K562 (cell line): ENCODE data around the gene STIL. TPM values are rescaled to one million over a fixed set of nuclear protein-coding genes. Genes with fewer than 3 reads are reported as not detected.
A peak's percentile ranks its signal among the peaks of the same experiment; 100 is the strongest.

Experiments
- DMBX1 ChIP-seq: fragments of 250-450 bp; sonication (Bioruptor Pico); IDR thresholded peaks from 2 replicates; pipeline ENCODE4 v1.8.0; 2022; ENCODE audit warnings: inconsistent platforms, mild to moderate bottlenecking, moderate library complexity, borderline replicate concordance
- ETV5 ChIP-seq: sonication (generic); formaldehyde crosslinking; IDR thresholded peaks from 2 replicates; pipeline ENCODE4 v1.4.0; 2020; ENCODE audit warnings: low read depth, mild to moderate bottlenecking, missing genetic modification reagents
- KDM2B ChIP-seq: fragments of 250-450 bp; sonication (Bioruptor Pico); IDR thresholded peaks from 2 replicates; pipeline ENCODE4 v1.8.0; 2021; ENCODE audit warnings: mild to moderate bottlenecking, moderate library complexity
- MAFK ChIP-seq: IDR thresholded peaks from 2 replicates; pipeline ENCODE4 v1.6.1; 2011; ENCODE audit warnings: low read length, improper control_type of control experiment
- MIER1 ChIP-seq: fragments of 450-650 bp; IDR thresholded peaks from 2 replicates; pipeline ENCODE4 v1.6.1; 2016; ENCODE audit warnings: antibody characterized with exemption, mild to moderate bottlenecking, low read depth
- NCOA1 ChIP-seq: fragments of 450-650 bp; IDR thresholded peaks from 2 replicates; pipeline ENCODE4 v1.6.1; 2016; ENCODE audit warnings: low read depth
- PYGO2 ChIP-seq: fragments of 450-650 bp; IDR thresholded peaks from 2 replicates; pipeline ENCODE4 v1.6.1; 2016; ENCODE audit warnings: mild to moderate bottlenecking, missing genetic modification characterization, moderate library complexity, missing compliant biosample characterization
- RBM17 ChIP-seq: fragments of 200-400 bp; formaldehyde crosslinking; IDR thresholded peaks from 2 replicates; pipeline ENCODE4 v1.6.1; 2017; ENCODE audit warnings: low read depth, mild to moderate bottlenecking, low read length, borderline replicate concordance
- ZFPM2 ChIP-seq: fragments of 250-450 bp; sonication (Bioruptor Pico); IDR thresholded peaks from 2 replicates; pipeline ENCODE4 v1.5.1; 2022; ENCODE audit warnings: mild to moderate bottlenecking
- ZNF133 ChIP-seq: fragments of 250-450 bp; sonication (Bioruptor Pico); IDR thresholded peaks from 2 replicates; pipeline ENCODE4 v1.4.0; 2020; ENCODE audit warnings: mild to moderate bottlenecking
- ZNF644 ChIP-seq: fragments of 200-800 bp; sonication (Bioruptor generic); IDR thresholded peaks from 2 replicates; pipeline ENCODE4 v1.6.1; 2016; ENCODE audit warnings: low read depth, missing genetic modification characterization, missing compliant biosample characterization
- polyA plus RNA-seq, 8 experiments: library from polyadenylated mRNA; depleted of rRNA in 4 of 8; stranded (reverse) in 5 of 8; unstranded in 3 of 8; fragments of >200 nt; fragmentation: Nextera tagmentation in 2 of 8; fragmentation: Illumina TruSeq in 1 of 8; extraction: Ambion mirVana in 2 of 8; extraction: Trizol in 1 of 8; gene quantifications; 2 replicates each; pipeline versions ENCODE4 v1.2.1 to v1.2.3, GENCODE V29; 2011 to 2014; ENCODE audit warnings: inconsistent platforms in 1 of 8, missing spikeins in 1 of 8
- total RNA-seq, 7 experiments: library from RNA; depleted of rRNA in 6 of 7; stranded (reverse); fragments of >200 nt in 6 of 7; fragmentation: Illumina TruSeq in 2 of 7; extraction: Trizol in 2 of 7; gene quantifications; 2 replicates each; pipeline versions ENCODE4 v1.2.1 to v1.2.3, GENCODE V29; 2011 to 2021; ENCODE audit warnings: low replicate concordance in 1 of 7
- TF ChIP-seq, protein P1 (sequence below): fragments of 450-650 bp; formaldehyde crosslinking; IDR thresholded peaks from 2 replicates; pipeline ENCODE4 v1.4.0; 2020; ENCODE audit warnings: mild to moderate bottlenecking, moderate library complexity
- TF ChIP-seq, protein P2 (sequence below), 2 experiments: fragments of 450-650 bp; formaldehyde crosslinking in 1 of 2; IDR thresholded peaks; 2 replicates each; pipeline versions ENCODE4 v1.4.0 to v1.6.1; 2014 to 2020; ENCODE audit warnings: mild to moderate bottlenecking in 2 of 2, borderline replicate concordance in 1 of 2, low read depth in 1 of 2
- TF ChIP-seq, protein P3 (sequence below): fragments of 450-650 bp; IDR thresholded peaks from 2 replicates; pipeline ENCODE4 v1.6.1; 2016; ENCODE audit warnings: missing biosample characterization, missing genetic modification characterization
- TF ChIP-seq, protein P4 (sequence below): fragments of 250-450 bp; sonication (Bioruptor Pico); IDR thresholded peaks from 2 replicates; pipeline ENCODE4 v1.4.0; 2020; ENCODE audit warnings: mild to moderate bottlenecking, moderate library complexity

The STIL gene
- total and polyA plus RNA-seq, 9 of the 15 experiments (the other 6 are each of a cell fraction or from before 2014, with no cell fraction given) = 10.5 to 77.4 (median 39.6) TPM

DNA sequence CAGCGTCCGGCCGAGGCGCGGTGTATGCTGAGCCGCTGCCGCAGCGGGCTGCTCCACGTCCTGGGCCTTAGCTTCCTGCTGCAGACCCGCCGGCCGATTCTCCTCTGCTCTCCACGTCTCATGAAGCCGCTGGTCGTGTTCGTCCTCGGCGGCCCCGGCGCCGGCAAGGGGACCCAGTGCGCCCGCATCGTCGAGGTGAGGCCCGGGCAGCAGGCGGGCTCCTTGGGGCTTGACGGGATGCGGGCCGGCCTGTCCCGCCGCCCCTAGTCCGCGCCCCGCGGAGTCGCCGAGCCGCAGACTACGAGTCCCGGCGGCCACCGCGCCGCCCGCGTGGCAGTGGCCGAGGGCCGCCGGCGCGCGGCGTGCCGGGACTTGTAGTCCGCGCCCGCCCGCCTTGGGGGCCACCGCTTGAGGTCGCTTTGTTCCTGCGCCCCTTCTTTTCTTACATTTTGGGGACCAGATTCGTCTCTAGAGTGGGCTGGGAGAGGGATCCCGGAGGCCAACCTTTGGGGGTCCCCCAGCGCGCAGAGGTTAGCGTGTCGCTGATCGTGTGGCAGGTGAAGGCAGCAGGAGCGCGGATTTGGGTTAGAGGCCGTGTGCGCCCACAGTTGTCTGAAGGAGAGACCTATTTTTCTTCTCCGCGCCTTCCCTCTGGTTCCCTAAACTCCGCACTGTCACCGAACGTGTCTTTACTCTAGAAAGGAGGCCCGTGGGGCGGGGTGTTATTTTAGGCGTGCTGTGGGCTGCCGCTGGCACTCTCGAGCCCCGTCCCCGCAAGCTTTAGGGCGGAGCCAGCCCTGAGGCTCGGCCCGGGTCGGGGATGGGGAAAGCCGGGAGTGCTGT, 20.2 kb upstream of the STIL start (continued):
- TF ChIP-seq ZNF644 (tag) = peak; percentile 78
- no peak for TF ChIP-seq ZNF133 (CRISPR knock-in tag)
- TF ChIP-seq RBM17 = no peak
- no peak for TF ChIP-seq PYGO2 (tag)
- TF ChIP-seq DMBX1 (CRISPR knock-in tag) = peak; percentile 59; the same call in 1 of the 2 replicates
- TF ChIP-seq, protein P1, sequence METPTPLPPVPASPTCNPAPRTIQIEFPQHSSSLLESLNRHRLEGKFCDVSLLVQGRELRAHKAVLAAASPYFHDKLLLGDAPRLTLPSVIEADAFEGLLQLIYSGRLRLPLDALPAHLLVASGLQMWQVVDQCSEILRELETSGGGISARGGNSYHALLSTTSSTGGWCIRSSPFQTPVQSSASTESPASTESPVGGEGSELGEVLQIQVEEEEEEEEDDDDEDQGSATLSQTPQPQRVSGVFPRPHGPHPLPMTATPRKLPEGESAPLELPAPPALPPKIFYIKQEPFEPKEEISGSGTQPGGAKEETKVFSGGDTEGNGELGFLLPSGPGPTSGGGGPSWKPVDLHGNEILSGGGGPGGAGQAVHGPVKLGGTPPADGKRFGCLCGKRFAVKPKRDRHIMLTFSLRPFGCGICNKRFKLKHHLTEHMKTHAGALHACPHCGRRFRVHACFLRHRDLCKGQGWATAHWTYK (CRISPR knock-in tag) = 0 out of 2 replicates have a peak, but pooled peaks have one; percentile 67
- no peak for TF ChIP-seq ZFPM2 (CRISPR knock-in tag)
- TF ChIP-seq ETV5 (CRISPR knock-in tag) = peak; percentile 34; the same call in 1 of the 2 replicates
- TF ChIP-seq, protein P2, sequence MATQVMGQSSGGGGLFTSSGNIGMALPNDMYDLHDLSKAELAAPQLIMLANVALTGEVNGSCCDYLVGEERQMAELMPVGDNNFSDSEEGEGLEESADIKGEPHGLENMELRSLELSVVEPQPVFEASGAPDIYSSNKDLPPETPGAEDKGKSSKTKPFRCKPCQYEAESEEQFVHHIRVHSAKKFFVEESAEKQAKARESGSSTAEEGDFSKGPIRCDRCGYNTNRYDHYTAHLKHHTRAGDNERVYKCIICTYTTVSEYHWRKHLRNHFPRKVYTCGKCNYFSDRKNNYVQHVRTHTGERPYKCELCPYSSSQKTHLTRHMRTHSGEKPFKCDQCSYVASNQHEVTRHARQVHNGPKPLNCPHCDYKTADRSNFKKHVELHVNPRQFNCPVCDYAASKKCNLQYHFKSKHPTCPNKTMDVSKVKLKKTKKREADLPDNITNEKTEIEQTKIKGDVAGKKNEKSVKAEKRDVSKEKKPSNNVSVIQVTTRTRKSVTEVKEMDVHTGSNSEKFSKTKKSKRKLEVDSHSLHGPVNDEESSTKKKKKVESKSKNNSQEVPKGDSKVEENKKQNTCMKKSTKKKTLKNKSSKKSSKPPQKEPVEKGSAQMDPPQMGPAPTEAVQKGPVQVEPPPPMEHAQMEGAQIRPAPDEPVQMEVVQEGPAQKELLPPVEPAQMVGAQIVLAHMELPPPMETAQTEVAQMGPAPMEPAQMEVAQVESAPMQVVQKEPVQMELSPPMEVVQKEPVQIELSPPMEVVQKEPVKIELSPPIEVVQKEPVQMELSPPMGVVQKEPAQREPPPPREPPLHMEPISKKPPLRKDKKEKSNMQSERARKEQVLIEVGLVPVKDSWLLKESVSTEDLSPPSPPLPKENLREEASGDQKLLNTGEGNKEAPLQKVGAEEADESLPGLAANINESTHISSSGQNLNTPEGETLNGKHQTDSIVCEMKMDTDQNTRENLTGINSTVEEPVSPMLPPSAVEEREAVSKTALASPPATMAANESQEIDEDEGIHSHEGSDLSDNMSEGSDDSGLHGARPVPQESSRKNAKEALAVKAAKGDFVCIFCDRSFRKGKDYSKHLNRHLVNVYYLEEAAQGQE (IDR thresholded peaks at IDR 0.05; ENCODE audit: borderline replicate concordance) = no peak
- TF ChIP-seq, protein P2 (CRISPR knock-in tag; IDR thresholded peaks at IDR 0.05; ENCODE audit: low read depth) = no peak
- 0 out of 2 replicates have a peak, but pooled peaks have one; percentile 67 for TF ChIP-seq KDM2B
- TF ChIP-seq, protein P3, sequence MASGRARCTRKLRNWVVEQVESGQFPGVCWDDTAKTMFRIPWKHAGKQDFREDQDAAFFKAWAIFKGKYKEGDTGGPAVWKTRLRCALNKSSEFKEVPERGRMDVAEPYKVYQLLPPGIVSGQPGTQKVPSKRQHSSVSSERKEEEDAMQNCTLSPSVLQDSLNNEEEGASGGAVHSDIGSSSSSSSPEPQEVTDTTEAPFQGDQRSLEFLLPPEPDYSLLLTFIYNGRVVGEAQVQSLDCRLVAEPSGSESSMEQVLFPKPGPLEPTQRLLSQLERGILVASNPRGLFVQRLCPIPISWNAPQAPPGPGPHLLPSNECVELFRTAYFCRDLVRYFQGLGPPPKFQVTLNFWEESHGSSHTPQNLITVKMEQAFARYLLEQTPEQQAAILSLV (tag) = no peak
- TF ChIP-seq MAFK = no peak
- TF ChIP-seq MIER1 = no peak
- TF ChIP-seq, protein P4, sequence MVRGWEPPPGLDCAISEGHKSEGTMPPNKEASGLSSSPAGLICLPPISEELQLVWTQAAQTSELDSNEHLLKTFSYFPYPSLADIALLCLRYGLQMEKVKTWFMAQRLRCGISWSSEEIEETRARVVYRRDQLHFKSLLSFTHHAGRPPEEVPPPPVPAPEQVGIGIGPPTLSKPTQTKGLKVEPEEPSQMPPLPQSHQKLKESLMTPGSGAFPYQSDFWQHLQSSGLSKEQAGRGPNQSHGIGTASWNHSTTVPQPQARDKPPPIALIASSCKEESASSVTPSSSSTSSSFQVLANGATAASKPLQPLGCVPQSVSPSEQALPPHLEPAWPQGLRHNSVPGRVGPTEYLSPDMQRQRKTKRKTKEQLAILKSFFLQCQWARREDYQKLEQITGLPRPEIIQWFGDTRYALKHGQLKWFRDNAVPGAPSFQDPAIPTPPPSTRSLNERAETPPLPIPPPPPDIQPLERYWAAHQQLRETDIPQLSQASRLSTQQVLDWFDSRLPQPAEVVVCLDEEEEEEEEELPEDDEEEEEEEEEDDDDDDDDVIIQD (CRISPR knock-in tag) = no peak
- TF ChIP-seq NCOA1 = no peak
